Measurements from ENCODE around the gene ZNF692.

- TF ChIP-seq POLR2A (IDR thresholded peaks at IDR 0.05; ENCODE audit: low read length) (peak; percentile 32), GATA1 (IDR thresholded peaks at IDR 0.05; ENCODE audit: low read depth, low read length) (no peak)
Observed at GRCh38 chr1:248853663-248854375, 5.1 kb downstream of the ZNF692 start.

Data from erythroblast (primary cell).